ENCODE data around the gene CKLF.
"Not testable (repeated sequence)": the region's sequence is repeated elsewhere in the genome, so short reads cannot be mapped to it uniquely, and the experiment has no call there.

Gene CKLF

DNA sequence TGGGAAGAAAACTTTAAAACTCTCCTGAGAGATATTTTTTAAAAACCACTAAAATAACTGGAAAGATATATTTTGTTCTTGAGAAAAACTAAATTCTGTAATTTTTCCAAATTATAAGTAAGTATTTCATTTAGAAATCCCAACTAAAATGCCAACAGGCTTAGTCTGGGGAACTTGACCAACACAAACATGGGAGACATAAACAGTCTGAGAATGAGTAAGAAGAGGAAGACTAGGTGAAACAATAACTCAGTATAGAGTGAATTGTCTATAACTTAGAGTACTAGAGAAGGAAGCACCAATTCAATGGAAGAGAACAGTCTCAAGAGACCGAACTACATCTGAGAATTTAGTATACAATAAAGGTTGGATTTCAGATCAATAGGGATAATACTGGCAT lies 16.8 kb downstream of the CKLF start:
- DNase-seq (ENCODE audit: low read depth), result no peak

DNA sequence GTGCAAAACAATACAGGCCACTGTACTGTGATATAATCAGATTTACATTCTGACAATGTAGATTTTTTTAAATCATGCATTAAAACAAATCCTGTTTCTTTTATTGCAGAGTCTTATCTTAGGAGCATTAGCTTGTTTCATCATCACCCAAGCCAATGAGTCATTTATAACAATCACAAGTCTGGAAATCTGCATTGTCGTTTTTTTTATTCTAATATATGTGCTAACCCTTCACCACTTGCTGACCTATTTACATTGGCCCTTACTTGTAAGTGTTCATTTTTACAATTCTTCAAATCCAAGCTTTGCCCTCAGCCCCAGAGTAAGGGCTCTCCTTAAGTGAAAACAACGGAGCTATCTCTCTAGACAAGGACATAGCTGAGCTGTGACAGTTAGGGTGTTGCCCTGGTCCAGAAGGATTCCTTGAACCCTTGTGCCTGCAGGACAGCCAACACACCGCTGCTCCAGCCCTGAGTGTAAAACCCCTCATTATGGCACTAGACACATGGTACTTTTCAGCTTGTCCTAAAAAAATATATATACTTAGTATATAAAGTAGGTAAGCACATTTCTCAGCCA lies 17.5 kb downstream of the CKLF start:
- DNase-seq (ENCODE audit: low read depth), result no peak

DNA sequence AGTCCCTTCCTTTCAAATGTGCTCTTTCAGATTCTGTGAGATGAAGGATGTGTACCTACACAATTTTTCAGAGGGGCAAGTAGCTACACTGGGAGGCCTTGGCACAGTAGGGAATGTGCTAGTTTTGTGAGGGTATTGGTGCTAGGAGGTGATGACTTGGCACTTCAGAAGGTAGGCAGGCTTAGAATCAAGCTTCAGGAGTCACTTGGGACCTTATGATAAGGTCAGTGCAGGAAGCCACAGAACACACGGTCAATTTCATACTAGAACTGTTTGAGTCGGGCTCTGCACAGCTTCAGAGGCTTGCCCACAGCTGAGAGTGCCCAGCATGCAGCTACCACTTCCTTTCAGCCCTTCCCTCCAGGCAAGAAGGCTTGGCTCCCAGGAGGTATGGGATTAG lies 20.0 kb downstream of the CKLF start:
- DNase-seq (ENCODE audit: low read depth), result no peak

DNA sequence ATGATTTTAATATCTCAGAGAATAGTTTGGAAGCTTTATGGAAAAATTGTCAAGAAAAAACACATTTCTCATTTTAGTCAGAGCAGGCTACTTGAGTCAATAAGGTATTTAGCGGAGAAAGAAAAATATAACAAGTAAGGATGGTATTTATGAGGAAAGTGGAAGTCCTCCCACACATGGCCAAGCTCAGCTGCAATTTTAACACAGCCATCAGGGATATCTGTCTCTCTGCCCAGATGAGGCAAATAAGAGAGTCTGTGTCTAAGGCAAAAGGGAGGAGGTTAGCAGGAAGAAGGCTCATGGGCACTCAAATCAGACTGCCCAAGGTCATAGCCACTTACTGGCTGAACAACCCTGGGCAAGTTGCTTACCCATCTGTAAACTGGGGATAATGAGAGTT lies 21.7 kb downstream of the CKLF start:
- no peak for DNase-seq (ENCODE audit: low read depth)

DNA sequence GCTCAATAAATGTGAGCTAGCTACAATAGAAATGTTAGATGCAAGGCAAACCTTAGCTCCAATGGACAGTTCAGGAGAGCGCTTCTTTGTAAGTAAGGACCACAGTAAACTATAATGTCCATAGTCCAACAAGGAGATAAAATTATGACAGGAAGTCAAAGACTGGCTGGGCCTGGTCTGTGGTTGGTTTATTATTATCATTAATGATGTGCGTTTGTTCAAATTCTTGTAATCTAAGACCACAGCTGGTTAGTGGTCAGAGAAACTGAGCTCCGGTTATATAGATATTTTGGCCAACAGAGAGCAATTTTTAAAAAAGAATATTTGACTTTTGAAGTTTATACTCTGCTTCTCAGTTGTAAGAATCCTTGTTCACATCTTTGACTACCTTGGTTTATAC lies 22.2 kb downstream of the CKLF start:
- DNase-seq (ENCODE audit: low read depth), result no peak

DNA sequence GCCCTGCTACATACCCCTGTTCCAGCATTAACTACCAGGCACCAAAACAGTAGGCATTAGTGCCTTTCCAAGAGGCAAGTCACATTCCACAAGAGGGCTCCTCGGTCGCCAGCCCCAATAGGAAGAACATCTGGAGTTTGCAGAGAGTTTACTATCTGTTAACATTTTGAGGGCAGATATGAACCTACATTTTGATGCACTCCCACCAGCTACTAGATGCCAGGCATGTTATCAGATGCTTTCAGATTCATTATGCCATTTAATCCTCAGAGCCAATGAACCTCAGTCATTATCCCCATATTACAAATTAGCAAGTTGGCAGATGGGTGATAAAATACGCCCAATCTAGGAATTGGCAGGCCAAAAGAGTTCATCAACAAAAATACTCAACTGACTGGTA lies 22.7 kb downstream of the CKLF start:
- no peak for DNase-seq (ENCODE audit: low read depth)

DNA sequence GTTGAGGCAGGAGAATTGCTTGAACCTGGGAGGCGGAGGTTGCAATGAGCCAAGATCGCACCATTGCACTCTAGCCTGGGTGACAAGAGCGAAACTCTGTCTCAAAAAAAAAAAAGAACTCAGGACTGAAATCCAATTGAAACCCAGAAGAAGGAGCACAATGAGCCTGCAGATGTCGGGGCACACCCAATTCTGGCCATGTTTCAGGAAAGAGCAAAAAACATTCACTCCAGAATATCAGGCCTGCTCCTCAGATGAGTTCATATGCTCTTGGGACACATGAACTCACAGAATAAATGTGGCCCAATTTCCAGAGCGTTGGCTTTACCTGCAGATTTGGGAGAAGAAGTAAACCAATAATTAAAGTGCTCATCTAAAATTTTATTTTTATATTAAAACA lies 23.9 kb downstream of the CKLF start:
- no peak for DNase-seq (ENCODE audit: low read depth)

DNA sequence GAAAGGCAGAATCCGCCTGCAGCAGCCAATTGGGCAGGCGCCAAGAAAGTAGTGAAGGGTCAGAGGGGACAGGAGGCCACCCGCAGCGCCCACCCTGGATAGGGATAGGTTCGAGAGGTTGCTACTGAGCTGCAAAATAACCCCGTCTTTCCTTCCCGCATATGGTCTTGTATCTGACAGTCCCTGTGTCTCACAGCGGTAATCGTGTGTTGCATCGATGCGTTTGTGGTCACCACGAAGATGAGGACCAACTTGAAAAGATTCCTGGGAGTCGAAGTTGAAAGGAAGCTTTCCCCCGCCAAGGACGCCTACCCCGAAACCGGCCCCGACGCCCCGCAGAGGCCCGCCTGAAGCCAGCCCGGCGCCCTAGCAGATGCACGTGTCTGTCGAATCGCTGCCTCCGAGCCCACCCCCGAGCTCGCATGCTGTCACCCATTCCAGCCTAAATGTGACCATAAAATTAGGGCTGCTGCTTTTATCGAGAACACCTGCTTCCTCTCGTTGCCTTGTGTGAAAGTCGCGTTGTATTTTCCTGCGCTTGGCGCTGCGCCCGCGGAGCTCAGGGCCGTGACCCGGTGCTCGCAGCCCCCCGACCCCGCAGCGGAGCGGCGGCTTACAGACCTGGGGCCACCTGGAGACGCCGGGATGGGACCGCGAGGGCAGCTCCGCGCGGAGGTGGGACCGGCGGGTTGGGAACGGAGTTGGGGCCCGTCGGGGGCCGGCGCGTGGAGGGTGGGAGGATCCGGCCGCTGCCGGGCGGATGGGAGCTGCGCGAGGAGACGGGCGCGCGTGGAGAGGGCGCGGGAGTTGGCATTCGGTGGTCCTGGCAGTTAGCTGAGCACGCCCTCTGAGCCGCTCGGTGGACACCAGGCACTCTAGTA lies 26.5 kb downstream of the CKLF start, which contains the start of gene CMTM2:
Gene CMTM2 (plus strand): TSS at position 813 of the 881 bp plus-strand sequence. CDS start 145 bp downstream, outside the sequence.
- no peak for DNase-seq (ENCODE audit: low read depth)

DNA sequence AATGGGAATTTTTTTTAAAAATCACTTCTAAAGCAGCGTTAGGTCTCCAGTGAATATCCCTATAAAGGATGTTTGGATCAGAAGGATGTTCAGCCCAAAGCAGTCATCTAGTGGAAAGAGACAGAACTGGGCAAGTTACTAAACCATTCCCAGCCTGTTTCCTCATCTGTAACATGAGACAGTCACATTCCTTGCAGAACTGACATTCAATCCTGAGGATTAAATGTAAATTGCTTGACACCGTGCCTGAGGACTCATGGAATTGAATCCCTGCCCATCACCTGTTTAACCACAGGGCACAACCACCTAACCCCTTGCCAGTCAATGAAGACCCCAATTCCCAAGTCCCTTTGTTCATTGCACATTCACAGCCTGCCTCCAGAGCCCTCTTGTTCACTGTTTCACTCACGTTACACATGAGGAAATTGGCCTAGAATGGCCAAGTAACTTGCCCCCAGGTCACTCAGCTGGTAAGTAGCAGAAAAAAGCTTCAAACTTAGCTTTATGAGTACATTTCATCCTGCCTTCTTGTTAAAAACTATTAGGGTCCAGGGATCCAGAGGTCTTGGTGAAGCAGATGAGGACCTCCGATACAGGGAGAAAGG lies 28.3 kb downstream of the CKLF start:
- no peak for DNase-seq (ENCODE audit: low read depth)

DNA sequence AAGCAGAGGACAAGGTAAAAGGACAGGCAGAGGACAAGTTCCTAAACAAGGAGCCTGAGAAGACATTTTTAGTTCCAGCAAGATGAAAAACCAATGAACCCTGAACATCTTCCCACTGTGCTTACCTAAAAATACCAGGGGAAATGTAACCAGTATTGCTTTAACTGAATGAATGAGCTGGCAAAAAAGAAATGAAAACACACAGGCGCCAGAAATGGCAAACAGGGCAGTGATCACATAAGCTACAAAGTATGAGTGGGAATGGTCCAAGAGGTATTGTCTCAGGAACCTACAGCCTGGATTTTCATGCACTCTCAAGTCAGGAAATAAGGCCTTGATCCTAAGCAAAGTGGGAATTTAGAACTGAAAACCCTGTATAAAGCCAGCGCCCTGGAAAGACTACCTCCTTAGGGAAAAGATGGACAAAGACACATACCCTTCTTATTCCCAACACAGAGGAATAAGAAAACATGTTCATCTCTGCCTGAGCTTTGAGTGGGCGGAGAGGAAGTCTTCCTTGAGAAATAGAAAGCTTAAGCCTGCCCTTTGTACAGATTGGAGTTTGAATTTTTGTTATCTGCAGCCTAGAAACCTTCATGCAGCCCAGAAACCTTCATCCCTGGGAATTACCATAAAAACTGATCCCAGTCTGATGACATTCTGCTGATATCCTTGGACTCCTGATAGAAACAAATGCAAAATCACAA lies 29.0 kb downstream of the CKLF start:
- no peak for DNase-seq (ENCODE audit: low read depth)

DNA sequence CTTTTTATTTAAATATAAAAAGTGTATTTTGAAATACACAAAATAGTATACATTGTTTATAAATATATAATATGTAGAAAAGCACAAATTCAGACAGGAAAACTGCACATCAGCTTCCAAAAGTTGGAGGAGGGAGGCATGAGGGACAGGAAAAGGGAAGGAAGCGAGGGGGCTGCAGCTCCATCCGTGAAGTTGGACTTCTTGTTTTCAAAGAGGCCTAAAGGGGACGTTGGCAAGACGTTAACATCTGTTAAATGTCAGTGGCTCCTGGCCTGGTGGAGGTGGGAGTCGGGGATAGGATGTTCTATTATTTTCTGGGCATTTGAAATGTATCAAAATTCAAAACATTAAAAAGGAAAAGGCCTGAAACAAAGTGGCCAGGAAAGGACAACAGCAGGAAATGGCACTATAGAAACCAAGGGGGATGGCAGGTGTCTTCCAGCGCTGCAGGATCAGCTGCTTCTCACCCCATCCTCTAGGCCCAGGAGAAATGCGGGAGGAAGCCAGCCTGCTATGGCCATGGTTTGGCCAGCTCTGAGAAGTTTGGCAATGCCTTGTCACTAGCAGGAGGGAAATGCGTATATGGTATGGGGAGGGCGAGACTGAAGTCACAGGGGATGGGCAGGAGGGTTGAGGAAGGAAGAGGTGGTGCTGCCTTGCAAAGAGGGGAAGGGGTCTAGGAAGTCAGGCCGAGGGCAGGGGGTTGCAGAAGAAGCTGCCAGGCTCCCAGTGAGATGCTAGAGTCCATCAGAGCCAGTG lies 33.3 kb downstream of the CKLF start:
- no peak for DNase-seq (ENCODE audit: low read depth)

DNA sequence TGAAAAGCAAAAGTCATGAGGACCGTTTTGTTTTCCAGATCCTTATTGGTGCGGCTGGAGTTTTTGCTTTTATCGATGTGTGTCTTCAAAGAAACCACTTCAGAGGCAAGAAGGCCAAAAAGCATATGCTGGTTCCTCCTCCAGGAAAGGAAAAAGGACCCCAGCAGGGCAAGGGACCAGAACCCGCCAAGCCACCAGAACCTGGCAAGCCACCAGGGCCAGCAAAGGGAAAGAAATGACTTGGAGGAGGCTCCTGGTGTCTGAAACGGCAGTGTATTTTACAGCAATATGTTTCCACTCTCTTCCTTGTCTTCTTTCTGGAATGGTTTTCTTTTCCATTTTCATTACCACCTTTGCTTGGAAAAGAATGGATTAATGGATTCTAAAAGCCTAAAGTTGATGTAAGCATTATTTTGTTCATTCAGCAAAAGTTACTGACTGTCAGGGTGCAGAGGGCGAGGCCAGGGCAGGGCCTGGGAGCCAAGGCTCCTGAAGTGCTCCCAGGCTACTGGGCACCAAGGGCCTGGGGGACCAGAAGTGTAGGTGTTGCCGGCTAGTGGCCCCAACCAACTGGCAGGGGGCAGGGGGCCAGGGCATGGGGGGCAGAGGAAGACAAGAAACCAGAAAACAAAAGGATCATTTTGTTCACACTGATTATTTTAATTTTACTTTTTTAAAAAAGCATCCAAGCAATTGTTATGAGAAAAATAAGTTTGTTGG lies 35.7 kb downstream of the CKLF start:
- no peak for DNase-seq (ENCODE audit: low read depth)

DNA sequence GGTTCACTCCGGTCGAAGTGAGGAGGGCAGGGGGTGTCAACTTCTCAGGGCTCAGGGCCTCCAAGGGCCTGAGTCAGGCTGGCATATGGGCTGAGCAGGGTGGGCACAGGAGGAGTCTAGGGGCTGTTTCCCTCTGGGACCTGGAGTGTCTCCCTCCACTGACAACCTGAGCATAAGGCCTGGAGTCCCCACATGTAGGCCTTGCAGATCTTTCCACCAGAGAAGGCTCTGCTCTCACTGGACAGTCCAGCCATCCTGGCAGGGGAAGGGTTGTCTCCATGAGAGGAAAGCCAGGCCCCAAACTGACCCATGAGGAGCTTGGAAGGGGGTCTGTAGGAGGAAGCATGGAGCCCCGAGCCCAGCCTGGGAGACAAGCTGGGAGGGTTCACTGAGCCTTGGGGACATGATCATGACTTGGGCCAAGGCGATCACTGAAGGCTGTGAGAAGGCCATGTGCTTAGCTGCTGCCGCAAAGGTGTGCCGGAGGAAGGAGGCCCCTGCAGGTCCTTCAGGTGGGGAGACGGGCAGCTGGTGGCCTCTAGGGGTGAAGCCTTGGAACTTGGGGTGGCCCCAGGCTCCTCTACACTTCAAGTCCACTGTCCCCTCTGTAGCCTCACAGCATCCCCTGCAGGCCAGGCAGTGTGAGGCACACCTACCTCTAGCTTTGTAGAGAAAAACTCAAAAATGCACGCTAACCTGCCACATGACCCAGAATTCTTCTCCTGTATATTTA lies 36.8 kb downstream of the CKLF start:
- DNase-seq (ENCODE audit: low read depth), result peak; percentile 54

DNA sequence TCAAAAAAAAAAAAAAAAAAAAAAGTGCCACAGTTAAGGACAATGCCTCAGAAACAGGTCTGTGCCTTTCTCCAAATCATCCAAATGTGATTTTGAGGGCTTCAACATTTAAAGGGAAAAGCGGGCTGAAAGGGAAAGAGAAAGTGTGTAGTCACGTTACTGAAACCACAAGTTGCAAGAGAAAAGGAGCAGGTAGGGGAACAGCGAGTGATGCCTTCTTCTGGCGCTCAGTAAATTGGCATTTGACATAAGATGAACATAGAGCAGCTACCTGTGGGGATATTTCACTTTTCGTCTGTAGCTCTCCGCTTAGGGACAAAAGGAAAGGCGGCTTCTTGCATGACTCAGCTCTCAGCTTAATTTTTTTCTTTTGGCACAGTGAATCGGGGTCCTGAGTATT lies 37.9 kb downstream of the CKLF start:
- DNase-seq (ENCODE audit: low read depth), result no peak

DNA sequence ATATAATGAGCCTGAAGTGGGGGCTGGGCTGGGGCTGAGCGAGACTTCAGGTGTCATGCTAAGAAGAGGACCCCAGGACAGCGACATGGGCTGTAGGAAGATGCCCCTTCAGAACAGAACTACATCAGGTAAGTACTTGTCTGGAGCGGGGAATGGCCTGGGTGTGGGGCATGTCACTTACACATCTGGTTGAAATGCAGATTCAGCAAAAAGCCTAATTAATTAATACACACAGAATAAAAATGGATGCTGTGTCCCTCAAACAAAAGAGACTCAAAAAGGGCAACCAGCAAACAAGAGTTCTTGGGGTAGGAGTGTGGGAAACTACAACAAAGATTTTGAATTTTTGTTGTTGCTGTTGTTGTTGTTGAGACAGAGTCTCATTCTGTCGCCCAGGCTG lies 38.6 kb downstream of the CKLF start:
- no peak for DNase-seq (ENCODE audit: low read depth)

DNA sequence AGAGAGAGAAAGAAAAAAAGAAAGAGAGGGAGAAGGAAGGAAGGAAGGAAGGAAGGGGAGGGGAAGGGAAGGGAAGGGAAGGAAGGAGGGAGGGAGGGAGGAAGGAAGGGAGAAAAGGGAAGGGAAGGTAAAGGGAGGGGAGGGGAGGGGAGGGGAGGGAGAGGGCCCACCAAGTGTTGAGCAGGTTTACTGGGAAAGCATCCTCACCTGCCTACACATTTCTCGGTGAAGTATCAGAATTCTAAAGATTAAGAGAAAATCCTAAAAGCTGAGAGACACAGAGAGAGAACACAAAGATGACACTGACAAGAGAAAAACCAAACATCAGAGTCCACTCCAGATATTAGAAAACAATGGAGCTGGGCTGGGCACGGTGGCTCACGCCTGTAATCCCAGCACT lies 39.9 kb downstream of the CKLF start:
- DNase-seq (ENCODE audit: low read depth), result no peak

DNA sequence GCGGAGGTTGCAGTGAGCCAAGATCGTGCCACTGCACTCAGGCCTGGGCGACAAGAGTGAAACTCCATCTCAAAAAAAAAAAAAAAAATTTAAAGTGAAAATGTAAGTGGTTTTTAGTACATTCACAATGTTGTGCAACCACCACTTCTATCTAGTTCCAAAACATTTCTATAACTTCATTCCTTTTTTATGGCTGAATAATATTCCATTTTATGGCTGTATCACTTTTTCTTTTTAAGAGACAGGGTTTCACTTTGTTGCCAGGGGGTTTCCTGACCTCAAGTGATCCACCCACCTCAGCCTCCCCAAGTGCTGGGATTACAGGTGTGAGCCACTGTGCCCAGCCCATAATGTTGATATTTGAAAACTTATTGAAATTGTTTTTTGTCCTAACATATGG lies 40.4 kb downstream of the CKLF start:
- DNase-seq (ENCODE audit: low read depth), result no peak

DNA sequence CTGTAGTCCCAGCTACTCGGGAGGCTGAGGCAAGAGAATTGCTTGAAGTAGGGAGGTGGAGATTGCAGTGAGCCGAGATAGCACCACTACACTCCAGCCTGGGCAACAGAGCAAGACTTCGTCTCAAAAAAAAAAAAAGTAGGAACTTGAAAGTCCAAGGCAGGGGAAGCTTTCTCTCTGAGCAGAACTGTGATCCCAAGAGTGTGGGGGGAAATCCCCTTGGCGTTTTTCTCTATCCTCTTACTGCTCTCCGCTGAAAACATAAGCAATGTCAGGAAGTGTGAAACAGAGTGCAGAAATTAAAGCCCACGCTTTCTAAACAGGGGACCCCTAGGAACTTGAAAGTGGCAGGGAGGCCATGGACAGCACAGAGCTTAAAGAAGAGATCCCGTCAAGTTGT lies 42.4 kb downstream of the CKLF start:
- DNase-seq (ENCODE audit: low read depth), result no peak

DNA sequence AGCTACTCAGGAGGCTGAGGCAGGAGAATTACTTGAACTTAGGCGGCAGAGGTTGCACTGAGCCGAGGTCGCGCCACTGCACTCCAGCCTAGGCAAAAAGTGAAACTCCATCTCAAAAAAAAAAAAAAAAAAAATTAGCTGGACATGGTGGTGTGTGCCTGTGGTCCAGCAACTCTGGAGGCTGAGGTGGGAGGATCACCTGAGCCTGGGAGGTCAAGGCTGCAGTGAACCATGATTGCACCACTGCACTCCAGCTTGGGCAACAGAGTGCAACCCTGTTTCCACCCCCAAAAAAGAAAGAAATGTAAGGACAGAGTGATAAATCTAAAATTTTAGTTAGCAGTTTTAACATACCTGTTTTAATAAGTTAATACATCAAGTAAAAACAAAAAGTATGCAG lies 44.2 kb downstream of the CKLF start:
- not testable (repeated sequence) for DNase-seq (ENCODE audit: low read depth)

DNA sequence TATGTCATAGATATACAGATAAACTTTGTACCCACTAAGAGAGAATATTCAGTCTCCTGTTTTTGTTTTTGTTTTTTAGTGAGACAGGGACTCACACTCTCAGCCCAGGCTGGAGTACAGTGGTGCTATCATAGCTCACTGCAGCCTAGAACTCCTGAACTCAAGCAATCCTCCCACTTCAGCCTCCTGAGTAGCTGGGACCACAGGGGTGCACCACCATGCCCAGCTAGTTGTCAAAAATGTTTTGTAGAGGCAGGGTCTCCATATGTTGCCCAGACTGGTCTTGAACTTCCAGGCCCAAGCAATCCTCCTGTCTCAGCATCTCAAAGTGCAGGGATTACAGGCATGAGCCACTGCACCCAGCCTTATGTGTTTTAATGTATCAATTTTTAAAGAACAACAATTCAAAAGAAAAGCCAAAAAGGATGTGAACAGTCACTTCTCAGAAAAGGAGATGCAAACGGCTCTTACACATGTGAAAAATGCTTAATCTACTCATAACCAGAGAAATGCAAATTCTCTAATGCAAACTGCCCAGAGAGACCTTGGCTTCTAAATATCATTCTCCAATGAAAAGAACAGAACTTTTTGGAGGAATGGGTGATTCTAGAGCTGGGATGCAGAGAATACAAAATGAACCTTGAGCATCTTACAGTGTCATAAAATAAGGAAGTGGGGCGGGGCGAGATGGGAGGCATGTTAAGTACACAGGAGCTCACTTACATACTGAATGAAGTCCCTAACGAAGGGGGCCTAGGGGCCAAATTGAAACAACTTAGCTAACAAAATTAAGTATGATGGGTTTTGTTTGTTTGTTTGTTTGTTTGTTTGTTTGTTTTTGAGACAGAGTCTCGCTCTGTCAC lies 44.8 kb downstream of the CKLF start:
- DNase-seq (ENCODE audit: low read depth), result no peak
